Trophoblast cell (in vitro differentiated cells and primary cell): Measurements from ENCODE around the gene MOGAT2.
"Not testable (repeated sequence)": the region's sequence is repeated elsewhere in the genome, so short reads cannot be mapped to it uniquely, and the experiment has no call there.

Source experiments
- DNase-seq, 2 donors: peaks; one replicate each; pipeline ENCODE4 v3.0.0-alpha.2; 2016
- H2AFZ ChIP-seq: 2 replicates; pipeline ENCODE4 v1.6.1; 2013; ENCODE audit warnings: low read length, moderate library complexity, mild to moderate bottlenecking; ENCODE audit not compliant: insufficient read depth, poor library complexity
- H2AK5ac ChIP-seq: 2 replicates; pipeline ENCODE4 v1.6.1; 2013; ENCODE audit warnings: mild to moderate bottlenecking, low read length
- H2BK120ac ChIP-seq: 2 replicates; pipeline ENCODE4 v1.6.1; 2013; ENCODE audit warnings: low read length, mild to moderate bottlenecking, moderate library complexity; ENCODE audit not compliant: insufficient read depth, poor library complexity
- H2BK12ac ChIP-seq: 2 replicates; pipeline ENCODE4 v1.6.1; 2013; ENCODE audit warnings: mild to moderate bottlenecking, low read length, moderate library complexity
- H2BK5ac ChIP-seq: 2 replicates; pipeline ENCODE4 v1.6.1; 2013; ENCODE audit warnings: low read length, low read depth, moderate library complexity, mild to moderate bottlenecking; ENCODE audit not compliant: poor library complexity
- H3K14ac ChIP-seq: 2 replicates; pipeline ENCODE4 v1.6.1; 2013; ENCODE audit warnings: mild to moderate bottlenecking, low read length
- H3K18ac ChIP-seq: 2 replicates; pipeline ENCODE4 v1.6.1; 2013; ENCODE audit warnings: mild to moderate bottlenecking, low read length
- H3K23ac ChIP-seq: 2 replicates; pipeline ENCODE4 v1.6.1; 2013; ENCODE audit warnings: low read length
- H3K27ac ChIP-seq: 2 replicates; pipeline ENCODE4 v1.5.1; 2013; ENCODE audit warnings: low read depth, mild to moderate bottlenecking, inconsistent platforms, low read length, moderate library complexity
- H3K27me3 ChIP-seq: 2 replicates; pipeline ENCODE4 v1.6.1; 2013; ENCODE audit warnings: inconsistent platforms, mild to moderate bottlenecking, low read length, moderate library complexity; ENCODE audit not compliant: insufficient read depth
- H3K36me3 ChIP-seq, 2 experiments: 1 replicate in 1 of 2; 2 replicates in 1 of 2; pipeline ENCODE4 v1.6.1; 2013; ENCODE audit warnings: low read length in 2 of 2, mild to moderate bottlenecking in 2 of 2, moderate library complexity in 1 of 2; ENCODE audit not compliant: insufficient read depth in 2 of 2, control insufficient read depth in 1 of 2
- H3K4ac ChIP-seq: 2 replicates; pipeline ENCODE4 v1.6.1; 2013; ENCODE audit warnings: low read depth, mild to moderate bottlenecking, low read length, moderate library complexity
- H3K4me1 ChIP-seq, 2 experiments: 1 replicate in 1 of 2; 2 replicates in 1 of 2; pipeline ENCODE4 v1.6.1; 2013; ENCODE audit warnings: low read length in 2 of 2, mild to moderate bottlenecking in 2 of 2, moderate library complexity in 1 of 2; ENCODE audit not compliant: insufficient read depth in 2 of 2, control insufficient read depth in 1 of 2
- H3K4me2 ChIP-seq: 2 replicates; pipeline ENCODE4 v1.6.1; 2013; ENCODE audit warnings: inconsistent platforms, mild to moderate bottlenecking, low read length, moderate library complexity
- H3K4me3 ChIP-seq: 2 replicates; pipeline ENCODE4 v1.5.1; 2013; ENCODE audit warnings: mild to moderate bottlenecking, low read depth, low read length, inconsistent platforms
- H3K79me1 ChIP-seq: one replicate; pipeline ENCODE4 v1.6.1; 2013; ENCODE audit warnings: low read length
- H3K79me2 ChIP-seq: 2 replicates; pipeline ENCODE4 v1.6.1; 2013; ENCODE audit warnings: low read length, mild to moderate bottlenecking; ENCODE audit not compliant: control insufficient read depth, insufficient read depth, poor library complexity
- H3K9ac ChIP-seq: 2 replicates; pipeline ENCODE4 v1.6.1; 2013; ENCODE audit warnings: mild to moderate bottlenecking, low read length
- H3K9me3 ChIP-seq: 2 replicates; pipeline ENCODE4 v1.6.1; 2013; ENCODE audit warnings: low read depth, mild to moderate bottlenecking, control low read depth, inconsistent platforms, low read length; ENCODE audit not compliant: insufficient read depth
- H4K12ac ChIP-seq: 2 replicates; pipeline ENCODE4 v1.6.1; 2013; ENCODE audit warnings: low read depth, mild to moderate bottlenecking, low read length, moderate library complexity
- H4K8ac ChIP-seq: 2 replicates; pipeline ENCODE4 v1.6.1; 2013; ENCODE audit warnings: low read depth, mild to moderate bottlenecking, low read length, moderate library complexity
- H4K91ac ChIP-seq: one replicate; pipeline ENCODE4 v1.6.1; 2013; ENCODE audit warnings: low read depth, mild to moderate bottlenecking, low read length, moderate library complexity
- WGBS: extraction: QIAGEN DNeasy Blood & Tissue Kit; methylation state at CpG from one replicate; pipeline ENCODE4 v1.1.7; 2013; ENCODE audit warnings: missing lambda C conversion rate; ENCODE audit not compliant: insufficient read length, insufficient coverage; ENCODE audit errors: extremely low coverage; 5-methylcytosine and 5-hydroxymethylcytosine counted together

MOGAT2 gene

DNA sequence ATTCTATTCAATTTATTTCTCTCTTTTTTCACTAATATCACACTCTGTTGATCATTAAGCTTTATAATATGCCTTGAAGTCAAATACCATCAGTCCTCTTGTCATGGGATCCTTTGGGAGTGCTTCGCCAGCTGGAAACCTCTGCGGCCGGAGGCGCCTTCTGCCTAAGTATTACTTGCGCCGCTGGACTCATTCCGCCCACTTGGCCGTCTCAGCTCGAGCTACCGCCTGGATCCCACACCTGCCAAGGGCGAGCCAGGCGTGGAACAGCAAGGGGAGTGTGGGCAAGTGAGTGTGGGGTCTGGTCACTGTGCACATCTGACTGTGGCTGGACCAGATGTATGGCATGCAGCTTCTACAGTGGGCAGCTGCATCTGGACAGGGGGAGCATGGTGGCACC lies 39.7 kb upstream of the MOGAT2 start:
- no peak overlapping the region for H3K23ac ChIP-seq
- no peak for DNase-seq
- H4K91ac ChIP-seq, result no peak overlapping the region
- H4K12ac ChIP-seq, result no peak overlapping the region
- no peak overlapping the region for H2BK5ac ChIP-seq
- no peak overlapping the region for H2AK5ac ChIP-seq
- H3K14ac ChIP-seq, result no peak overlapping the region
- no peak overlapping the region for H3K4me2 ChIP-seq
- no peak overlapping the region for H2AFZ ChIP-seq
- no peak overlapping the region for H4K8ac ChIP-seq
- H3K4ac ChIP-seq, result no peak overlapping the region
- peaks cover 1% of the 10 kb centered on the region for H3K9me3 ChIP-seq
- no peak overlapping the region for H2BK12ac ChIP-seq
- no CpG with 5 or more reads among the region's 12 CpGs for WGBS
- H3K4me3 ChIP-seq, result no peak overlapping the region
- H3K79me1 ChIP-seq, result no peaks in the 10 kb centered on the region
- no peak overlapping the region for H3K27ac ChIP-seq
- no peaks in the 10 kb centered on the region for H3K4me1 ChIP-seq
- H2BK120ac ChIP-seq, result no peak overlapping the region
- H3K9ac ChIP-seq, result no peak overlapping the region
- H3K36me3 ChIP-seq, result no peaks in the 10 kb centered on the region
- H3K79me2 ChIP-seq, result no peaks in the 10 kb centered on the region
- H3K18ac ChIP-seq, result no peak overlapping the region
- no peaks in the 10 kb centered on the region for H3K27me3 ChIP-seq

DNA sequence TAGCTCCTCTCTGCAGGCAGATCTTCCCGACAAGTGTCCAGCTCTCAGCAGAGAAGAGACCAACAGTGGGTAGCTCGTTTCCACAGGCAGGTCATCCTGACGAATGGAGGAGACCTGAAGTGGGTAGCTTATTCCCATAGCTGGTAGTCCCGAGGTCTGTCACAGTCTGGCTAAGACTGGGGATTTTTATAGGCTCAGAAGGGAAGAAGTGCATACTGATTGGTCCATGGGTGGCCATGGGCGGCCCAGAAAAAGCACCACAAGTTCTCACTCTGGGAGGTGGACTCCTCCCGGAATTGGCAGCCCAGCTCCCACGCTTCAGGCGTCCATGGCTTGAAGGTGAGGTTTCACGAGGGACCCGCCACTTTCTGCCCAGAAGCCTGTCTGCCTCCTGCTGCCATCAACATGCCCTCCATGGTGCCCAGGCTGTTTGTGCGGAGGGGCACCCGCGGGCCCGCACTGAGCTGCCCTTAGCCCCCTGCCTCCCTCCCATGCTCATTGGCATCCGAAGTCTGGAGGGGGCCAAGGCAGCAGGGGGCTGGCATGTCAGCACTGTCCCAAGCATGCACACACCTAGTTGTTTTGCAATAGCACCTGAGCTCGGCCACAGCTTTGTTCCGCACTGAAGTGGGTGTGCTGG lies 38.9 kb upstream of the MOGAT2 start:
- Histone ChIP-seq H3K14ac (no peak overlapping the region), H2AK5ac (no peak overlapping the region), H3K79me2 (no peaks in the 10 kb centered on the region), H4K91ac (no peak overlapping the region), H3K4me2 (no peak overlapping the region), H2BK120ac (no peak overlapping the region), H3K79me1 (no peaks in the 10 kb centered on the region), H4K12ac (no peak overlapping the region), H2BK5ac (no peak overlapping the region), H3K9ac (no peak overlapping the region), H2AFZ (no peak overlapping the region), H3K27ac (no peak overlapping the region), H4K8ac (no peak overlapping the region), H3K9me3 (peaks cover 1% of the 10 kb centered on the region), H3K23ac (no peak overlapping the region), H3K18ac (no peak overlapping the region), H3K27me3 (no peaks in the 10 kb centered on the region), H3K4me3 (no peak overlapping the region), H3K4ac (no peak overlapping the region), H3K36me3 (no peaks in the 10 kb centered on the region), H2BK12ac (no peak overlapping the region), H3K4me1 (no peaks in the 10 kb centered on the region)
- DNase-seq, result no peak
- no CpG with 5 or more reads among the region's 17 CpGs for WGBS

DNA sequence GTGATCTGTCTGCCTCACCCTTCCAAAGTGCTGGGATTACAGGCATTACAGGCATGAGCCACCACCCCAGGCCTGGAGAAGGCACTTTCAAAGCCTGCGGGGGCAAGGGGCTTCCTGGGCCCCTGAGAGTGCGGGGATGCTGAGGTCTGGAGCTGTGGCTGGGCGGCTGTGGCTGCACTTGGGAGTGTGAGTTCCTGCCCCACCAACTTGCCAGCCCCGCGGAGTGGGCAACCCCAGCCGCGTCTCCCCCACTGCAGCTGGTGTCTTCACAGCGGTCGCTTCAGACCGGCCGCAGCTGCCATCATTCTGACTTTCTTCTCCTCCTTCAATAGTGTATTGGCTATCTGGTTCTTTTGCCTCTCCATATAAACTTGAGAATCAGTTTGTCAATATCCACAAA lies 38.1 kb upstream of the MOGAT2 start:
- H3K9ac ChIP-seq, result no peak overlapping the region
- H3K4me1 ChIP-seq, result no peaks in the 10 kb centered on the region
- no CpG with 5 or more reads among the region's 11 CpGs for WGBS

DNA sequence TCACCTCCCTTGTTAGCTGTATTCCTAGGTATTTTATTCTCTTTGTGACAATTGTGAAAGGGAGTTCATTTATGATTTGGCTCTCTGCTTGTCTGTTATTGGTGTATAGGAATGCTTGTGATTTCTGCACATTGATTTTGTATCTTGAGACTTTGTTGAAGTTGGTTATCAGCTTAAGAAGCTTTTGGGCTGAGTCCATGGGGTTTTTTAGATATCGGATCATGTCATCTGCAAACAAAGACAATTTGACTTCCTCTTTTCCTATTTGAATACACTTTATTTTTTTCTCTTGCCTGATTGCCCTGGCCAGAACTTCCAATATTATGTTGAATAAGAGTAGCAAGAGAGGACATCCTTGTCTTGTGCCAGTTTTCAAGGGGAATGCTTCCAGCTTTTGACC lies 33.8 kb upstream of the MOGAT2 start:
- H2BK12ac ChIP-seq, H3K9ac ChIP-seq, H3K4me2 ChIP-seq, H3K4ac ChIP-seq, H2AK5ac ChIP-seq, DNase-seq, H4K91ac ChIP-seq, H3K9me3 ChIP-seq, H3K79me1 ChIP-seq, H3K23ac ChIP-seq, H3K4me3 ChIP-seq, H4K8ac ChIP-seq, H3K18ac ChIP-seq, H3K4me1 ChIP-seq, H2AFZ ChIP-seq, H3K27ac ChIP-seq, H2BK120ac ChIP-seq, H3K36me3 ChIP-seq, H3K14ac ChIP-seq, H4K12ac ChIP-seq, H3K79me2 ChIP-seq, H2BK5ac ChIP-seq, H3K27me3 ChIP-seq: not testable (repeated sequence)
- no CpG with 5 or more reads among the region's 1 CpG for WGBS

More for the DNA sequence above, 38.1 kb upstream of the MOGAT2 start:
- H4K91ac ChIP-seq, result no peak overlapping the region
- no peak overlapping the region for H2BK12ac ChIP-seq
- H4K8ac ChIP-seq, result no peak overlapping the region
- no peak overlapping the region for H2AK5ac ChIP-seq
- H3K23ac ChIP-seq, result no peak overlapping the region
- no peaks in the 10 kb centered on the region for H3K79me1 ChIP-seq
- H2BK120ac ChIP-seq, result no peak overlapping the region
- H2AFZ ChIP-seq, result no peak overlapping the region
- H3K36me3 ChIP-seq, result no peaks in the 10 kb centered on the region
- H3K4me2 ChIP-seq, result no peak overlapping the region
- H3K27me3 ChIP-seq, result no peaks in the 10 kb centered on the region
- H3K27ac ChIP-seq, result no peak overlapping the region
- H3K14ac ChIP-seq, result no peak overlapping the region
- DNase-seq, result no peak
- no peak overlapping the region for H3K4ac ChIP-seq
- H3K9me3 ChIP-seq, result peaks cover 1% of the 10 kb centered on the region
- H3K18ac ChIP-seq, result no peak overlapping the region
- H2BK5ac ChIP-seq, result no peak overlapping the region
- no peak overlapping the region for H3K4me3 ChIP-seq
- H3K79me2 ChIP-seq, result no peaks in the 10 kb centered on the region
- H4K12ac ChIP-seq, result no peak overlapping the region
